H1 (cell line): ENCODE data around the gene SUPT20H. TPM values are rescaled to one million over a fixed set of nuclear protein-coding genes. Genes with fewer than 3 reads are reported as not detected.

Experiments
- CHD1 ChIP-seq: IDR thresholded peaks from 2 replicates; pipeline ENCODE4 v1.6.1; 2012; ENCODE audit warnings: low read depth, low read length, improper control_type of control experiment
- CHD7 ChIP-seq: fragments of 300-600 bp; sonication (generic); IDR thresholded peaks from 2 replicates; pipeline ENCODE4 v1.7.1; 2012; ENCODE audit warnings: low read length, moderate library complexity, mild to moderate bottlenecking, inconsistent platforms; ENCODE audit not compliant: insufficient replicate concordance
- HDAC2 ChIP-seq, 2 experiments: fragments of 300-600 bp in 1 of 2; sonication (generic) in 1 of 2; IDR thresholded peaks; 2 replicates each; pipeline ENCODE4 v1.6.1; 2011 to 2012; ENCODE audit warnings: low read depth in 2 of 2, low read length in 2 of 2, mild to moderate bottlenecking in 2 of 2, moderate library complexity in 2 of 2, borderline replicate concordance in 1 of 2, inconsistent platforms in 1 of 2
- HDAC6 ChIP-seq: IDR thresholded peaks from one replicate; pipeline ENCODE4 v1.7.1; 2012; ENCODE audit warnings: low read depth, mild to moderate bottlenecking, inconsistent platforms, low read length, moderate library complexity
- MAX ChIP-seq: IDR thresholded peaks from 2 replicates; pipeline ENCODE4 v1.6.1; 2012; ENCODE audit warnings: inconsistent platforms
- RAD21 ChIP-seq, 2 experiments: IDR thresholded peaks in 1 of 2; conservative IDR thresholded peaks in 1 of 2; 2 replicates each; pipeline ENCODE4 v1.6.1; 2011; ENCODE audit warnings: low read depth in 2 of 2, low read length in 2 of 2, improper control_type of control experiment in 1 of 2, inconsistent platforms in 1 of 2, mild to moderate bottlenecking in 1 of 2, moderate library complexity in 1 of 2
- RNF2 ChIP-seq: fragments of 200-900, 300-1000 bp; sonication (generic); IDR thresholded peaks from 2 replicates; pipeline ENCODE4 v1.7.1; 2016; ENCODE audit warnings: borderline replicate concordance, low read depth, mild to moderate bottlenecking, antibody characterized with exemption, low read length; ENCODE audit not compliant: poor library complexity, severe bottlenecking; ENCODE audit errors: missing control alignments
- SAP30 ChIP-seq: fragments of 300-600 bp; sonication (generic); IDR thresholded peaks from 2 replicates; pipeline ENCODE4 v1.7.1; 2012; ENCODE audit warnings: low read length, moderate library complexity, mild to moderate bottlenecking, inconsistent platforms; ENCODE audit not compliant: insufficient read depth, insufficient replicate concordance
- polyA plus RNA-seq, 7 experiments: library from polyadenylated mRNA; depleted of rRNA in 3 of 7; stranded (reverse) in 5 of 7; unstranded in 2 of 7; fragments of >200 nt in 5 of 7; fragments of 200-250 nt in 2 of 7; gene quantifications; 1 replicate in 5 of 7; 2 replicates in 1 of 7; 4 replicates in 1 of 7; pipeline versions ENCODE4 v1.2.1 to v1.2.3, GENCODE V29; 2011 to 2013; ENCODE audit warnings: missing spikeins in 2 of 7, mixed read lengths in 2 of 7
- total RNA-seq: library from RNA; stranded (reverse); fragmentation: NEBNext Ultra II Directional; extraction: Animal tissue kit (Norgen Biotek cat#: 25700); gene quantifications from 2 replicates; pipeline ENCODE4 v1.2.1, GENCODE V29; 2021

Gene SUPT20H
- total and polyA plus RNA-seq, 2 of the 8 experiments (the other 6 are each of a cell fraction or from before 2014, with no cell fraction given): 69.2 to 75.1 TPM

GRCh38 chr13:36975172-36975571, 84.3 kb downstream of the SUPT20H start (continued):
- TF ChIP-seq CHD7 (no peak), CHD1 (no peak), HDAC2 (IDR thresholded peaks at IDR 0.05; ENCODE audit: borderline replicate concordance in 1 of 2, low read depth in 2 of 2, low read length in 2 of 2) (no peak), MAX (no peak), SAP30 (no peak), RAD21 (IDR thresholded peaks at IDR 0.05 in 1 of 2, conservative IDR thresholded peaks at IDR 0.05 in 1 of 2; ENCODE audit: low read depth in 2 of 2, low read length in 2 of 2) (no peak), HDAC6 (no peak), RNF2 (no peak)
- TF ChIP-seq, all 59 proteins: peak for 0
